Measurements from ENCODE around the gene RTRAF. TPM values are rescaled to one million over a fixed set of nuclear protein-coding genes. Genes with fewer than 3 reads are reported as not detected.

Gene RTRAF
- 100 to 1,000 TPM; 235 to 243 TPM for total RNA-seq

DNA sequence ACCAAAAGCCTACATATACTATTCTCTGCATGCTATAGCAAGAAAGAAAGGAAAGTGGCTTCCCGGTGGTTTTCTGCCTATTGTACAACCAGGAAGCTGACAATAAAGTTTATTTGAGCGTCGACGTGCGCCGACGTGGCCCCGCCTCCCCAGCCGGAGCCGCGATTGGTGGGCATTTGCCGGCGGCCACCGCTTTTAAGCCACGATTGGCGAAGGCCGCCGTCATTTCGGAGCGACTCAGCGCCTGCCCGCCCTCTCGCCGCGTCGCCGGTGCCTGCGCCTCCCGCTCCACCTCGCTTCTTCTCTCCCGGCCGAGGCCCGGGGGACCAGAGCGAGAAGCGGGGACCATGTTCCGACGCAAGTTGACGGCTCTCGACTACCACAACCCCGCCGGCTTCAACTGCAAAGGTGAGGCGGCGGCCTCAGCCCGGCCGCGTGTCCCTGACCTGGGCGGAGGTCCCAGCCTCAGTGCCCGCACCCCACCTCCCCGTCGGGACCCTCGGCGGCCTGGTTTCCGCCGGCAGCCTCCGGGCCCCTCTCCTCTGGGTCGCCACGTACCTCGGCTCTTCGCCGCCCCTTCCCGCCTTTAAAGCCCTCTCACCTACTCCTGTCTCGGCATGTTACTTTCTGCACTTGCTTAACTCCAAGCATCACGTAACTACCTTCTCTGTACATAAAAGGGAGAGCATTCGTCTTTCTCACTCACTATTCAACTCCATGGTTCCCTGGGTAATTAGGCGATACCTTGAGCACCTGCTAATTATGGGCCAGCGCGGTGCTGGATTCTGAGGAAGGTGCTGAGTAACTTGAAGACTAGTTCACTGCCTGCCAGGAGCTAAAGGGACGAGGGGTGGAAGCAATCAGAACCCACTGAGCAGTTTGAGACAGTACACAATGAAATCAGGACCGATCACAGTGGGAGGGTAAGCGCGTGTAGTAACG is at the start of gene RTRAF:
RTRAF (plus strand) TSS at position 254 of the 942 bp plus-strand sequence; CDS start at position 348, 94 bp downstream.
- Mint-ChIP-seq H3K27ac (peak within 1 kb of the TSS; percentile 90), H3K36me3 (peaks cover 11% of the 10 kb centered on the region), H3K27me3 (no peaks in the 10 kb centered on the region), H3K4me1 (peaks cover 26% of the 10 kb centered on the region), H3K4me3 (peak within 1 kb of the TSS; percentile 84), H3K9me3 (no peaks in the 10 kb centered on the region)
- DNase-seq = peak; percentile 95

DNA sequence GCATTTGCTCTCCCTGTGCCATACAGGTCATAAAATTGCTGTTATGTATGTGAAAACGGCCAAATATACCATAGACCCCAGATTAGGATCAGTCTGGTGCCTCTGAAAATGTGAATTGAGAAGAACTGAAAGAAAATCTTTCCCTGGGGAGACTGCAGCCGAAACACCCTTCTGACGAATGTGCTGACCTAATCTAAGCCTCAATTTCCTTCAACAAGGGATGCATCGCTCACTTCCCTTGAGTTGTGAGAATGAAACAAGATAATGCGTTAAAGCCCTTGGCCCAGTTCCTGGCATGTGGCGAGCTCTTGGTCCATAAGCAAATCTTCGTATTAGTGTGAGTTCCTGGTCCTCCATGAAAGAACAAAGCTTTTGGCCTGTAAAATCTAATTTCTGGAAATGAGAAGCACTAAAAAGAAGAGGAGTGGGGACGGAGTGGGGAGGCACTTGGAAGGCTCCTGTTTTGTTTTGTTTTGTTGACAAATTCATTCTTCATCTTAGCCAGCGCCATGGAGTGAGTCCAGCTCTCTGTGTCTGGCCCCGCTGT is 49.5 kb upstream of the RTRAF start:
- DNase-seq = no peak
- Mint-ChIP-seq H3K27ac (no peak overlapping the region), H3K36me3 (peaks cover 58% of the 10 kb centered on the region), H3K4me1 (peaks cover 35% of the 10 kb centered on the region), H3K9me3 (peaks cover 13% of the 10 kb centered on the region), H3K4me3 (no peak overlapping the region), H3K27me3 (no peaks in the 10 kb centered on the region)

DNA sequence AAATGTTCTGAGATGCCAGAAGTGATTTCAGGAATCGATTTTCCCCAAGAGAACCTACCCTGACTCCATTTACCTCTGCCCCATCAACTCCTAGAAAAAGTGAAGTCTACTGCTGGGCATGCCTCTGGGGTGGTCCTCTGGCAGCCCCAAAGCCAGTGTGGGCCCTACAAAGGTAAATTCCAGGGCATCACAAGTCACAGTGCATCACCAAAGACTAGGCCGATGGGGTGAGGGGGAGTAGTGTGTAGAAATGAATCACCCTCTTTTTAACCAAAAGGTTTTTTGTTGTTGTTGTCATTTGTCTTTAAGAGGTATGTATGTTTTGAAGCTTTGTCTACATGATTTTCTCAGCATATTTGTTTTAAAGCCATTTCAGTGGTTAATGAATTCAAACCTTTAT is 46.4 kb upstream of the RTRAF start:
- peaks cover 79% of the 10 kb centered on the region for H3K36me3 Mint-ChIP-seq
- peaks cover 31% of the 10 kb centered on the region for H3K9me3 Mint-ChIP-seq
- DNase-seq = no peak
- H3K27me3 Mint-ChIP-seq = no peaks in the 10 kb centered on the region
- H3K4me1 Mint-ChIP-seq = peaks cover 29% of the 10 kb centered on the region
- no peak overlapping the region for H3K4me3 Mint-ChIP-seq
- no peak overlapping the region for H3K27ac Mint-ChIP-seq

DNA sequence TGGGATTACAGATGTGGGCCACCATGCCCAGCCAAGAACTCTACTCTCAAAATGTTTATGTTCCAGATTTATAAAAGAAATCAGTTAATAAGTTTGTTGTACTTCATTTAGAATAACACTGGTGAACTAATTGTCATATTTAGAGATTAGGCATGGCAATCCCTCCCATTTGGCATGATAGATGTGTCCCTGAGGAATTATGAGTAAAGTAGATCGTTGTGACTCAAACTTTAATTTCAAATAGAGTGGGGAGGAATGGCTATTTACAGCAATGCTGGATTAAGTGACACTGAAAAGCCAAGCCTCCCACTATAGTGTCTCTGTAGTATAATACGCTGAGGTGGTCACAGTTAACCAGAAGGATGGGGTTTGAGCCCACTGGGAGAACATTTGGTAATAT is 39.3 kb upstream of the RTRAF start:
- peaks cover 78% of the 10 kb centered on the region for H3K36me3 Mint-ChIP-seq

DNA sequence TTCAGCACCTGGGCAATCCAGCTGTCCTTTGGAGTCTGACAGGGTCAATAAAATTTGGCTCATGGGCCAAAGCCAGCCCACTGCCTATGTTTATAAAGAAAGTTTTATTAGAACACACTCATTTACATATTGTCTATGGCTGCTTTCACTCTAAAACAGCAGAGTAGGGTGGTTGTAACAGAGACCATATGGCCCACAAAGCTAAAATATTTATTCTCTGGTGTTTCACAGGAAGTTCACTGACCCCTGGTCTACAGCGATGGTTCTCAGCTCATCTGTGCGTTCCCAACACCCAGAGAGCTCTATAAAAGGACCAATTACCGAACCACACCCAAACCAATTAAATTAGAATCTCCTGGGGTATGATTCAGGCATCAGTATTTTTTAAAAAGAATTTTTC is 37.7 kb upstream of the RTRAF start:
- Mint-ChIP-seq H3K27me3 (no peaks in the 10 kb centered on the region), H3K9me3 (peaks cover 10% of the 10 kb centered on the region), H3K27ac (no peak overlapping the region), H3K4me3 (no peak overlapping the region), H3K36me3 (peaks cover 72% of the 10 kb centered on the region), H3K4me1 (peaks cover 6% of the 10 kb centered on the region)
- DNase-seq = no peak

More for the DNA sequence above, 39.3 kb upstream of the RTRAF start:
- peaks cover 18% of the 10 kb centered on the region for H3K9me3 Mint-ChIP-seq
- H3K4me3 Mint-ChIP-seq = no peak overlapping the region
- no peak for DNase-seq
- no peak overlapping the region for H3K27ac Mint-ChIP-seq
- H3K4me1 Mint-ChIP-seq = peaks cover 8% of the 10 kb centered on the region
- no peaks in the 10 kb centered on the region for H3K27me3 Mint-ChIP-seq

DNA sequence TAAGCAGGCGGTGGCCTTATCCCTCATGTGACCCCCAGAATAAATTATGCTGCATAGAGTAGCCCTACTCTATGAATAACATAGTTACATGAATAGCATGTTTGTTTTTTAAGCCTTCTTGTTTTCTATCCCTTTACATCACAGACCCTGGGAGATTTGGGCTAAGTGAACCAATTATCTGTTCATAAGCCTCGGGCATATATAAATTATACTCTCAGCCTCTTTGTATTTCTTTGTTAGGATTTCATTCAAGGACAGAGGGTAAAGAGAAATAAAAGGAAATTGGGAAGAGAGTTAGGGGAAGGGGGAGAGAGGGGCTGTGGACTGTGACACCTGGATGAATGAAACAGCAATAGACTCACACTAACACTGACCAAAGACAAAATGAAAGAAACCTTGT is 35.3 kb upstream of the RTRAF start:
- Mint-ChIP-seq H3K27me3 (no peaks in the 10 kb centered on the region), H3K4me3 (no peak overlapping the region), H3K4me1 (peaks cover 12% of the 10 kb centered on the region), H3K36me3 (peaks cover 83% of the 10 kb centered on the region), H3K9me3 (peaks cover 13% of the 10 kb centered on the region), H3K27ac (no peak overlapping the region)
- DNase-seq = no peak

DNA sequence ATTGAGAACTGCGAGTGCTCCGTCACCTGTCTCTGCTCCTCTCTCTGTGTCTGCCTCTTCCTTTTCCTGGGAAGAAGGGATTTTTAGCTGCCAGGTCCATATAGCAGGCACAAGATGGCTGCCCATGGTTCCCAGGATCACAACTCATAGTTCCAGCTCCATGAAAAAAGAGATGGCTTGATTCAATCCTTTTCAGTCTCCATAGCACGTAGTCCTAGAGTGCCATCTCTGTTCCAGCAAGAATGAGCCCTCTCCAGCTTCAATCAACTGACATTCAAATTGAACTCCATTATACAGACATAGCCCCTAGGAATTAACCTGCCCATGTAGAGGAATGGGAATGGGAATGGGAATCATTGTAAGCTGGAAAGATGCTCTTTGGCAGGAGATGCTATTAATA is 34.7 kb upstream of the RTRAF start:
- Mint-ChIP-seq H3K27me3 (no peaks in the 10 kb centered on the region), H3K9me3 (peaks cover 19% of the 10 kb centered on the region), H3K4me1 (peaks cover 10% of the 10 kb centered on the region), H3K36me3 (peaks cover 85% of the 10 kb centered on the region), H3K27ac (no peak overlapping the region), H3K4me3 (no peak overlapping the region)
- DNase-seq = no peak

DNA sequence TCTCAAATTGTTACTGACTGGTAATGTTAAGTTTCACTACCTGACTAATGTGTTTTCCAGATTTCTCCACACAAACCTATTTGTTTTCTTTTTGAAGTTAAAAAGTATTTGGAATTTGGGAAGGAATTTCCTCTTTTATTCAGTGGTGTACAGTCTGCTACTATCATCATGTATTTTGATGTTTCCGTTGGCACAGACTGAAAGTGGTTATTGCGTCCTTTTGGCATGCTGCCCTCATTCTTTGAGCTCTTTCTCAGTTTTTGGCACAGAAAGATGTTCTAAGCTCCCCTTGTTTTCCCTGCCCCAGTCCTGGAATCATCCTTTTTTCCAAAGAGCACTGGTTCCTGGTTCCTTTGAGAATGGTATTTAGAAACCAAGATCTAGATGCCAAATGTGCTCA is 31.4 kb upstream of the RTRAF start:
- H3K27me3 Mint-ChIP-seq = no peaks in the 10 kb centered on the region
- peaks cover 26% of the 10 kb centered on the region for H3K9me3 Mint-ChIP-seq
- no peak overlapping the region for H3K4me3 Mint-ChIP-seq
- DNase-seq = no peak
- peaks cover 29% of the 10 kb centered on the region for H3K4me1 Mint-ChIP-seq
- H3K27ac Mint-ChIP-seq = no peak overlapping the region
- H3K36me3 Mint-ChIP-seq = peaks cover 84% of the 10 kb centered on the region

DNA sequence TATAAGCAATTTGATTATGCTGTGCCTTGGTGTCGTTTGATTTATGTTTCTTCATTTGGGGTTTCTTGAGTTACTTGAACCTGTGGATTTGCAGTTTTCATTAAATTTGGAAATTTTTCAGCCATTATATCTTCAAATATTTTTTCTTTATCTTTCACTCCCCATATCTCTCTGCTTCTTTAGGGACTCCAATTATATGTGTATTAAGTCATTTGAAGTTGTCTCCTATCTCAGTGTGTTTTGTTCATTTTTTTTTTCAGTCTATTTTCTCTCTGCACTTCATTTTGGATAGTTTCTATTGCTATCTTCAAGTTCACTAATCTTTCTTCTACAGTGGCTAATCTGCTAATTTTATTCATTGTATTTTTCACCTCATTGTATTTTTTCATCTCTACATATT is 29.4 kb upstream of the RTRAF start:
- no peak for DNase-seq
- H3K27me3 Mint-ChIP-seq = no peaks in the 10 kb centered on the region
- peaks cover 26% of the 10 kb centered on the region for H3K9me3 Mint-ChIP-seq
- no peak overlapping the region for H3K27ac Mint-ChIP-seq
- H3K4me1 Mint-ChIP-seq = peaks cover 34% of the 10 kb centered on the region
- peaks cover 80% of the 10 kb centered on the region for H3K36me3 Mint-ChIP-seq
- H3K4me3 Mint-ChIP-seq = no peak overlapping the region

DNA sequence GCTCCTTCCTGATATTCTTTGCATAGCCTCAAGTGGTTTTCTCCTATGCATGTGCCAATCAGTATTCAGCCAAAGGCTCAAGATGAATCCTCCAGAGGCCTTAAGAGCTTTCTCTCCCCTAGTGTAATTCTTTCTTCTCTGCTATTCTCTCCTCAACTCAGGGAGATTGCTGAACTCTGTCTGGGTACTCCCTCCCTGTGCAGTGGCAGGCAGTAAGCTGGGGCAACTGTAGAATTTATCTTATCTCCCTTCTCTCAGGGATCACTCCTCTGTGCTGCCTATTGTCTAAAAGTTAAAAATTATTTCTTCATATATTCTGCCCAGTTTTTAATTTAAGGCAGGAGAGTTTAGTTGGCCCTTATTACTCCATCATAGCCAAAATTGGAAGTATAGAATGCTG is 28.5 kb upstream of the RTRAF start:
- no peak for DNase-seq
- Mint-ChIP-seq H3K27ac (no peak overlapping the region), H3K4me1 (peaks cover 38% of the 10 kb centered on the region)

DNA sequence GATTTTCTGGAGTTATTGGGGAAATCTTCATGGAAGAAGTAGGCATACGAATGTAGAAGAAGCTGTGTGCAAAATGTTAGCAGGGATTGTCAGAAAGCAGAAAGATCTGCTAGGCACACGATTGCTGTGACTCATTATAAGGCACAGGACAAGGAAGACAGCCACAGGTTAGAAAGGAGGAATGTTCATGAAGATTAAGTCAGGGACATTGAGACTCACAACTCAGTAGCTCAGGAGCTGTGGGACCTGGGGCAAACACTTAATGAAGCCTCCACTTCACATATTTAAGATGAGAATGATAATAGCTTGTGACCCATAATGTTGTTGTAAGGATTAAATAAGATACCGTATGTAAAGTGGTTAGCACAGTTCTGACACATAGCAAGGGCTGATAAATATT is 26.6 kb upstream of the RTRAF start:
- H3K9me3 Mint-ChIP-seq = peaks cover 20% of the 10 kb centered on the region
- DNase-seq = no peak
- H3K27ac Mint-ChIP-seq = peak overlapping the region; percentile 18
- H3K4me1 Mint-ChIP-seq = peaks cover 39% of the 10 kb centered on the region
- peak overlapping the region; percentile 51 for H3K4me3 Mint-ChIP-seq
- H3K36me3 Mint-ChIP-seq = peaks cover 58% of the 10 kb centered on the region
- no peaks in the 10 kb centered on the region for H3K27me3 Mint-ChIP-seq

More for the DNA sequence above, 28.5 kb upstream of the RTRAF start:
- Mint-ChIP-seq H3K4me3 (no peak overlapping the region), H3K27me3 (no peaks in the 10 kb centered on the region), H3K36me3 (peaks cover 76% of the 10 kb centered on the region), H3K9me3 (peaks cover 26% of the 10 kb centered on the region)

DNA sequence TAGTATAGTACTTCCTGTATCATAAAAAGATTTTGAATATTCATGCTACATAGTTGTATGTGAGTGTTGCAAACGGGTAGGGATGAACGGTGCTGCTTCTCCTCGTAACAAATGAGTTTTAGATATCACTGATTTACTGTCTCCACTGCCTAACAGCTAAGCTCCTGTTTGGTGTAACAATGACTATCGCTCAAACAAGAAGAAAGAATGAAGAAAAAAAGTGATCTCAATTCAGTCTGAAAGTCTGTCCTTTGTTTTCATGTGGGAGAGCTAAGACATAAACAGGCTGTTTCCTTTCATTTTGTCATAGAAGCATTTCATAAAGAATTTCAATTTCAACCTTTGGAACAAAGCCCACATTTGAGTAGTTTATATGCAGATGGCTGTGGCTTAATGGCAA is 26.1 kb upstream of the RTRAF start:
- no peaks in the 10 kb centered on the region for H3K27me3 Mint-ChIP-seq
- DNase-seq = no peak
- H3K36me3 Mint-ChIP-seq = peaks cover 53% of the 10 kb centered on the region
- peaks cover 20% of the 10 kb centered on the region for H3K9me3 Mint-ChIP-seq
- peak overlapping the region; percentile 51 for H3K4me3 Mint-ChIP-seq
- peaks cover 40% of the 10 kb centered on the region for H3K4me1 Mint-ChIP-seq
- H3K27ac Mint-ChIP-seq = peak overlapping the region; percentile 43

DNA sequence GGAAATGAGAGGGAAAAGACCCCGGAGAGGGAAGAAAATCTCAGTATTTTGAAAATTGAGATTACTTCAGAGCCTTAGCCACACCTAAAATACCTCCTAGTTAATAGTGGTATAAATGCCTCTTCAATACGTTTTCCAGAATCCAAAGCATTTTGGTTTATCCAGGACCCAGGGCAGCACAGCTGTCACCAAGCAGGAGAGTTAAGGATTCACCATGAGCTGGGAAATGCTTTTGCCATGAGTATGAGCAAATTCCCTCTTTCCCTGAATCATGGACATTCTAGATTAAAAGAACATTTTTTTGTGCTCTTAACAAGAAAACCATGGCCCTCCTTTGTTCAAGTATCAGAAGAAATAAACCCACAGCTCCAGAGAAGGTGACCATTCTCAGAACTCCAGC is 21.8 kb upstream of the RTRAF start:
- Mint-ChIP-seq H3K4me1 (peaks cover 23% of the 10 kb centered on the region), H3K27ac (no peak overlapping the region), H3K36me3 (peaks cover 20% of the 10 kb centered on the region), H3K4me3 (no peak overlapping the region), H3K27me3 (no peaks in the 10 kb centered on the region), H3K9me3 (no peaks in the 10 kb centered on the region)
- no peak for DNase-seq

DNA sequence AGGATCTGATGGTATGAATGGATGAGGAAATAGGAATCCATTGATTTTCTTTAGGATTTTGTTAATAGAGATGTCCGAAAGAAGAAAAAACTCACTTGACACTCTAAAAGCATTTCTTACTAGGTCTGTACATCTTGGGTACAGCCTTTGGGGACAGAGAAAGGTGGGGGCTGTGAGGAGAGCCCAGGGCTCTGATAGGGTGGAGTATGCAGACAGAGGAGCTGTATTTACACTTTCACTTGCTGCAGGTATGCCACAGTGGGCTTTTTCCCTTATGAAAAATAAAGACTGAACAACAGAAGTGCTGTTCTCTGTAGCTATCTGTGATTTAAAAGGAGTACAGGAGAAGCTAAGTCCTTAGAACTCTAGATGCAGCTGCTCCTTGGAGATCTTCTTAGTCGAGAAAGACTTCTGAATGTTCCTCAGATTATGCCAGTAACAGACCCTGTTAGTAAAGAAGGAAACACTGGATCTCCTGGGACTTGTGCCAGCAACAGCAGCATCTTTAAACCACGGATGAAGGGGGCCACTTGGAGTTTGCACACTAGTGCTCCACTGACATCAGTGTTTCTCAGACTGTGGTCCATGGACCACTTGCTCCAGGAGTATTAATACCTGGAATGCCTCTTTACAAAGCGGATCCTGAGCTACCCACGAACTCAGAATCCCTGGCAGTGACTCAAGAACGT is 19.4 kb upstream of the RTRAF start:
- no peak overlapping the region for H3K4me3 Mint-ChIP-seq
- DNase-seq = no peak
- no peaks in the 10 kb centered on the region for H3K27me3 Mint-ChIP-seq
- H3K36me3 Mint-ChIP-seq = peaks cover 4% of the 10 kb centered on the region
- H3K4me1 Mint-ChIP-seq = peaks cover 13% of the 10 kb centered on the region
- H3K9me3 Mint-ChIP-seq = no peaks in the 10 kb centered on the region
- no peak overlapping the region for H3K27ac Mint-ChIP-seq

DNA sequence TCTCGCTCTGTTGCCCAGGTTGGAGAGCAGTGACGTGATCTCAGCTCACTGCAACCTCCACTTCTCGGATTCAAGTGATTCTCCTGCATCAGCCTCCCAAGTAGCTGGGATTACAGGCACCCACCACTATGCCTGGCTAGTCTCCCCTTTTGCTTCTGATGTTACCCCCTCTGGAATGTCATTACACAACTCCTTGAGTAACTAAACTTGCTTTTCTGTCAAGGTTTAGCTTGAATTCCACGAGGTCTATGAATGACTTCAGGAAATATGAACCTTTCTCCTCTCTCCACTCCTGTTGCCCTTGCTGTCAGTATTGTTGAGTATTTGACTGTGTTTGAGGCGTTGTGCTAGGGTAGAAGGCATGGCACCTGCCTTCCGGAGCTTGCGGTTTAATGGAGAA is 16.8 kb upstream of the RTRAF start:
- Mint-ChIP-seq H3K27me3 (no peaks in the 10 kb centered on the region), H3K9me3 (no peaks in the 10 kb centered on the region), H3K27ac (no peak overlapping the region), H3K4me3 (no peak overlapping the region), H3K36me3 (peaks cover 4% of the 10 kb centered on the region), H3K4me1 (peaks cover 9% of the 10 kb centered on the region)
- DNase-seq = no peak
